SK-N-SH treated with all-trans-retinoic acid at 6 μM for 48 hours (cell line): ENCODE data around the gene DNASE1L2.

ENCODE experiments used
- CSRNP3 ChIP-seq: fragments of 250-450 bp; sonication (Bioruptor Pico); IDR thresholded peaks from 2 replicates; pipeline ENCODE4 v1.5.1; 2021; ENCODE audit warnings: mild to moderate bottlenecking, moderate library complexity
- OSR1 ChIP-seq: fragments of 250-450 bp; sonication (Bioruptor Pico); IDR thresholded peaks from 2 replicates; pipeline ENCODE4 v1.8.0; 2022; ENCODE audit warnings: moderate library complexity, mild to moderate bottlenecking, inconsistent platforms
- PATZ1 ChIP-seq: fragments of 250-450 bp; sonication (Bioruptor Pico); IDR thresholded peaks from 2 replicates; pipeline ENCODE4 v1.8.0; 2020; ENCODE audit warnings: mild to moderate bottlenecking, moderate library complexity, borderline replicate concordance
- POU6F1 ChIP-seq: fragments of 250-450 bp; sonication (Bioruptor Pico); IDR thresholded peaks from 2 replicates; pipeline ENCODE4 v1.8.0; 2021; ENCODE audit warnings: low read depth, mild to moderate bottlenecking, moderate library complexity, borderline replicate concordance
- RARB ChIP-seq: fragments of 250-450 bp; sonication (Bioruptor Pico); IDR thresholded peaks from 2 replicates; pipeline ENCODE4 v1.8.0; 2021; ENCODE audit warnings: mild to moderate bottlenecking, moderate library complexity
- ZNF8 ChIP-seq: fragments of 450-650 bp; formaldehyde crosslinking; IDR thresholded peaks from 2 replicates; pipeline ENCODE4 v1.5.0; 2020; ENCODE audit warnings: mild to moderate bottlenecking, moderate library complexity

GRCh38 chr16:2260250-2260649 lies 24.0 kb downstream of the DNASE1L2 start:
- TF ChIP-seq POU6F1 (no peak), CSRNP3 (CRISPR knock-in tag) (no peak), PATZ1 (no peak), OSR1 (CRISPR knock-in tag) (no peak), RARB (CRISPR knock-in tag) (no peak), ZNF8 (CRISPR knock-in tag) (no peak)
